ENCODE results near the gene RRP8. TPM values are rescaled to one million over a fixed set of nuclear protein-coding genes. Genes with fewer than 3 reads are reported as not detected.
A peak's percentile ranks its signal among the peaks of the same experiment; 100 is the strongest.

RRP8 gene
- total and polyA plus RNA-seq, 9 of the 15 experiments (the other 6 are each of a cell fraction or from before 2014, with no cell fraction given) = 5.7 to 47.3 (median 32.6) TPM

DNA sequence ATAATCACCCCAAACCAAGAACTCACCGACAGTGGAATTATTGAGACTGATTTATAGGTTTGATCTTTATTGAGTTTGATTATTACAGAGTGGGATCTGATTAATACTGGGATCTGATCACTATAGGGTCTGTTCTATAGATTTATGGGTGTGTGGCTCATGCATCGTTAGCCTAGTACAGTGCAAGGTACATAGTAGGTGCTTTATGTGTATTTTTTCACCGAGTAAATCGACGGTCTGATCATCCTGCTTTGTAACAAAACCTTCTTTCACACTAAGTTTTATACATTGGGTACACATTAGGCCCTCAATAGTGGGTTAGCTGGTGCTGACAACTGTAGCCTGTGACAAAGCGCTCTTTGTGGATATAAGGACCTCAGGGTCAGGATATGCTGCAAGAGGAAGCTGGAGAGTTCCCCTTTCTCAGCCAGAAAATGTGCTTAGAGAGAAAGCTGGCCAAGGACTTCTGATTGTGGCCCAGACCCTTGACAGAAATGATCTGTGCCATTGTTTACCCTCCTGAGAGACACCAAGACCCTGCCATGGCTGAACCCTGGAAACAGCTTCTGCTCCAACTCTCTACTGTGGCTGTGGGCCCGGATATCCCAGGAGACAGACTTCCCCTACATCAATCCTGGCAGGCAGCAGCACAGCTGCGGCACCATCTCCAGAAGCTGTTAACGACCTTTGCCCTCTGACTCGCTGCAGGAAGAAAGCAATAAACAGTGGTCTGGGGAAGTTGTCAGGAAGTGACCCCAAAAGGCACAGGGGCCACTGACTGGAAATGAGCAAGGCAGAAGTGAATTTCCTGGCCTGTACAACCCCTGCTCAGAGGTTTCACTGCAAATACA is 31.9 kb upstream of the RRP8 start (continued):
- TF ChIP-seq ZNF512 (tag; IDR thresholded peaks at IDR 0.05) (no peak), SIRT6 (IDR thresholded peaks at IDR 0.05; ENCODE audit: low read depth, low read length) (no peak), SPI1 (IDR thresholded peaks at IDR 0.05; ENCODE audit: borderline replicate concordance, low read depth, low read length) (peak; percentile 93), PBX2 (CRISPR knock-in tag; IDR thresholded peaks at IDR 0.05; ENCODE audit: low read depth) (no peak), PBX2 (tag; conservative IDR thresholded peaks at IDR 0.05; ENCODE audit: low read depth) (peak; percentile 43; the same call in 1 of the 2 replicates), SMARCE1 (IDR thresholded peaks at IDR 0.05) (peak; percentile 45; the same call in 1 of the 2 replicates), VEZF1 (CRISPR knock-in tag; IDR thresholded peaks at IDR 0.05) (no peak), ZFP30 (CRISPR knock-in tag; IDR thresholded peaks at IDR 0.05; ENCODE audit: borderline replicate concordance) (no peak), WHSC1 (IDR thresholded peaks at IDR 0.05; ENCODE audit: low read length) (no peak), RBM25 (IDR thresholded peaks at IDR 0.05; ENCODE audit: low read depth, low read length, severe bottlenecking) (no peak), DACH1 (IDR thresholded peaks at IDR 0.05; ENCODE audit: partially characterized antibody) (no peak), ZNF717 (CRISPR knock-in tag; IDR thresholded peaks at IDR 0.05) (no peak), CREBBP (IDR thresholded peaks at IDR 0.05; ENCODE audit: low read depth, low read length) (no peak), CBFA2T2 (conservative IDR thresholded peaks at IDR 0.05) (0 out of 2 replicates have a peak, but pooled peaks have one; percentile 15), ZKSCAN1 (IDR thresholded peaks at IDR 0.05; ENCODE audit: low read depth, low read length) (peak; percentile 97), HDAC8 (tag; IDR thresholded peaks at IDR 0.05) (no peak), SMAD4 (CRISPR knock-in tag; conservative IDR thresholded peaks at IDR 0.05) (no peak), SNRNP70 (optimal IDR thresholded peaks at IDR 0.05; ENCODE audit: low read depth, low read length) (no peak), TCF3 (CRISPR knock-in tag; IDR thresholded peaks at IDR 0.05) (peak; percentile 30; the same call in 1 of the 2 replicates), HDAC6 (IDR thresholded peaks at IDR 0.05; ENCODE audit: low read depth, low read length) (no peak), FOSL1 (tag; conservative IDR thresholded peaks at IDR 0.05) (no peak), ASH1L (IDR thresholded peaks at IDR 0.05; ENCODE audit: borderline replicate concordance, low read depth, partially characterized antibody) (no peak), JUND (IDR thresholded peaks at IDR 0.05; ENCODE audit: borderline replicate concordance, low read depth, low read length) (0 out of 2 replicates have a peak, but pooled peaks have one; percentile 3), JUND (tag; IDR thresholded peaks at IDR 0.05; ENCODE audit: borderline replicate concordance, low read depth, low read length) (no peak)

Data from K562 (cell line).